Stomach (tissue), 4 donors: ENCODE data around the gene CDHR3.

Source experiments
- CTCF ChIP-seq, 7 experiments: fragments of 450-650 bp in 4 of 7; fragments of 200-600 bp in 3 of 7; sonication (generic) in 3 of 7; IDR thresholded peaks; one replicate each; pipeline ENCODE4 v1.5.1; 2016 to 2019; ENCODE audit warnings: antibody characterized with exemption in 7 of 7, control low read depth in 2 of 7, mild to moderate bottlenecking in 1 of 7
- POLR2A ChIP-seq, 4 donors: fragments of 450-650 bp; IDR thresholded peaks; one replicate each; pipeline ENCODE4 v1.6.1; 2016; ENCODE audit warnings: antibody characterized with exemption in 4 of 4, control low read depth in 2 of 4, mild to moderate bottlenecking in 1 of 4, moderate library complexity in 1 of 4

GRCh38 chr7:105940109-105940508 is 23.0 kb upstream of the CDHR3 start:
- TF ChIP-seq CTCF (IDR thresholded peaks at IDR 0.05): no peak
- no peak for TF ChIP-seq POLR2A (IDR thresholded peaks at IDR 0.05)
